Adrenal gland (tissue), 5 donors: ENCODE results near the gene RAB26.

ENCODE experiments used
- CTCF ChIP-seq, 6 experiments: fragments of 450-650 bp in 4 of 6; fragments of 200-600 bp in 2 of 6; sonication (generic) in 1 of 6; IDR thresholded peaks; 1 replicate in 5 of 6; 2 replicates in 1 of 6; pipeline versions ENCODE4 v1.5.1 to v1.8.0; 2016 to 2021; ENCODE audit warnings: antibody characterized with exemption in 6 of 6, mild to moderate bottlenecking in 2 of 6, moderate library complexity in 1 of 6
- POLR2A ChIP-seq, 2 donors: fragments of 450-650 bp; IDR thresholded peaks; one replicate each; pipeline ENCODE4 v1.6.1; 2017; ENCODE audit warnings: antibody characterized with exemption in 2 of 2, mild to moderate bottlenecking in 2 of 2, moderate library complexity in 1 of 2
- donor health status: DM: no; HTN: no; CAD: no.

DNA sequence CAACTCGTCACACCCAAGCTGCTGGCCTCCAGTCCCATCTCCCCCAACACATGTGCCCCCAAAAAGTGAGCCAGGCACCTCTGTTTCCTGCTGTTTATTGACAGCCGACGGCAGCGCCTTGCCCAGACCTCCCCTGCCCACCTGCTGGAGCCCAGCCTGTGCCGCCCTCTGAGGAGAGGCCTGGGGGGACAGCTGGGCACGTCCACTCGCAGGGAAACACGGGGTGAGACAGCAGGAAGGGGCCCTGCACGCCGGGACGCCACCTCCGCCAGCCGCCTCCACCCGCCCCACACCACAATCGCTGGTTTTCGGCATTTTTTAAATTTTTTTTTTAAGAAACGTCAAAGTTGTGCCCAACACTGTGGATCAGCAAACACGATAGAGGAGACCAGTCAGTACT is 28.7 kb downstream of the RAB26 start:
- no peak for TF ChIP-seq CTCF (IDR thresholded peaks at IDR 0.05)
- TF ChIP-seq POLR2A (IDR thresholded peaks at IDR 0.05), result no peak
